Measurements from ENCODE around the gene TXNDC2. TPM values are rescaled to one million over a fixed set of nuclear protein-coding genes. Genes with fewer than 3 reads are reported as not detected.

The TXNDC2 gene
- total and polyA plus RNA-seq, 9 of the 15 experiments (the other 6 are each of a cell fraction or from before 2014, with no cell fraction given): 1.2 to 4.9 (median 2.3) TPM

DNA sequence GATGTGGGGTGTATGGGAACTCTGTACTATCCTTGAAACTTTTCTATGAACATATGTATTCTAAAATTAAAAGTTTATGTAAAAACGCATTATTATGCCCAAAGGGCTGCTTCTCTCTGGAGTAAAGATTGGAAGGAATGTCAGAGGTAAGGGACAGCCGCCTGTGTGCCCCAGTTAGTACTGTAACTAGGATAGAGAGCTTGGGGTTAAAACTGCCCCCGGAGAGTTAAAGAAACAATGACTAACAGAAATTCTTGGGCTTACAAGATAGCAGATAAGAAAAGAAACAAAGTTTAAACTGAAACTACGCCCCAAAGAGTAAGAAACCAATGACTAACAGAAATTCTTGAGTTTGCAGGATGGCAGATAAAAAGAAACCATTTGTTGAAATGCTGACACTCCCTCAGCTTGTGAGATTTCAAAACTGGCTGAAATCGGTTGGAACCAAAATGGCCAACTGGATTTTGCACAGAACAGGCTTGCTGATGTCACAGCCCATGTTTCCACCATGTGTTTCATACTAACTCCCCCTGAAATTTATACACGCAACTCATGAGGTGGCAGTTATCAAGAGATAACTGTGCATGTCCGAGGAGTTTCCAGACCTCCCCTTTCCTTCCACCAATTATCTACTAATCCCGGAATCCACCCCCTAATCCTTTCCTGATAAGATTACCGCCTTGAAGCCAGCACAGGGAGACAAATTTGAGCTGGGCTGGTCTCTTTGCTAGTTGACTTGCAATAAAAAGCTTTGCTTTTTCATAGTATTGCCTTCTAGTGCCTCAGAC lies 8.7 kb upstream of the TXNDC2 start (continued):
- TF ChIP-seq ILF3 (IDR thresholded peaks at IDR 0.05; ENCODE audit: borderline replicate concordance) (no peak), PHB (CRISPR knock-in tag; IDR thresholded peaks at IDR 0.05) (no peak), EGR1 (conservative IDR thresholded peaks at IDR 0.05) (no peak), CSDE1 (IDR thresholded peaks at IDR 0.05) (no peak), SMARCE1 (IDR thresholded peaks at IDR 0.05) (no peak; the same call in none of the 2 replicates), MCM3 (IDR thresholded peaks at IDR 0.05) (no peak), SNRNP70 (optimal IDR thresholded peaks at IDR 0.05; ENCODE audit: low read depth, low read length) (no peak)

DNA sequence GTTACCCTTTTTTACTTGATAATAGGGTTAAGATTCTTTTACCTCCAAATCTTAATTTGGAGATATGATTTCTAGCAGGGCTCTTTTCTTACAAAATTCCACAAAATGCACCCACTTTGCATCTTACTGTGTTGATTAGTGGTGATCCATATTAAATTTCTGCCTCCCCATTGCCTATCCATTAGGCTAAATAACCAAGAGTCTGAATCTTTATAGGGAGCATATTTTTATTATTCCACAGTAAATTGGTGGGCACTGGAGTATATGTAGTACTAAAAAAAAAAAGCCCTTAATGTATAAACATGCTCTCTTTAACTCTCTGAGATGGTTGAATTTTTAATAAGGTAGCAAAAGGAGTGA lies 8.1 kb upstream of the TXNDC2 start:
- peak overlapping the region; percentile 3; the same call in 1 of the 2 replicates for H3K4me3 ChIP-seq
- H3K79me2 ChIP-seq (ENCODE audit: control insufficient read depth, insufficient read depth, low read length): peaks cover 10% of the 10 kb centered on the region; the same call in 2 of the 3 replicates
- DNase-seq (ENCODE audit: extremely low read depth in 1 of 4, low spot score in 3 of 4) (no peak), ATAC-seq (no peak), FAIRE-seq (no peak)
- H3K4me2 ChIP-seq (ENCODE audit: insufficient read depth, low read length): peak overlapping the region; percentile 73
- H3K27me3 ChIP-seq (ENCODE audit: control insufficient read depth in 2 of 2, insufficient read depth in 2 of 2, low read length in 2 of 2): no peaks in the 10 kb centered on the region
- H3K27ac ChIP-seq (ENCODE audit: extremely low read depth, low read depth, low read length): peak overlapping the region; percentile 97
- ChIA-PET POLR2A (interaction anchor here (0.6 to 2.5 kb wide), 20 partner anchors 8 to 170 kb away, joined by 3 to 32 read pairs (median 5); partner anchors contain the start of genes RAB31, TXNDC2 and VAPA), CTCF (ENCODE audit: low intra/inter-chr PET ratio) (interaction anchor here (0.9 kb wide), 1 partner anchor 169 kb away, joined by 4 read pairs; no protein-coding TSS in a partner anchor)
- intact Hi-C loops (cut with micrococcal nuclease) (loop anchor here (1.0 to 10.0 kb wide), 5 partner anchors 38 to 193 kb away; no protein-coding TSS in a partner anchor), in situ Hi-C loops (cut with MboI) (no loop called here)
- no peaks in the 10 kb centered on the region for H3K9me3 ChIP-seq (replicated peaks; ENCODE audit: control insufficient read depth, insufficient read depth, low read depth, low read length)
- TSS peak; percentile 98 for BruUV-seq (replicated peaks)
- H3K4me1 ChIP-seq (replicated peaks in 1 of 2; ENCODE audit: control insufficient read depth in 2 of 2, insufficient read depth in 2 of 2, low read length in 2 of 2): peaks cover 23 to 57% of the 10 kb centered on the region in 2 experiments
- H3K9ac ChIP-seq (ENCODE audit: insufficient read depth in 1 of 2, low read depth in 2 of 2, low read length in 2 of 2): peak overlapping the region in 1 of 2 experiments; percentile 87; a peak in 2 of 4 replicates
- no peaks in the 10 kb centered on the region for H3K36me3 ChIP-seq (ENCODE audit: control insufficient read depth, insufficient read depth, low read length)
- no peaks in the 10 kb centered on the region for H4K20me1 ChIP-seq (replicated peaks; ENCODE audit: control insufficient read depth, insufficient read depth, low read length)
- no peaks in the 10 kb centered on the region for H3K9me1 ChIP-seq (ENCODE audit: control insufficient read depth, insufficient read depth, low read length)
- H2AFZ ChIP-seq (ENCODE audit: low read depth, low read length): peak overlapping the region; percentile 6
- TF ChIP-seq NCOR1 (IDR thresholded peaks at IDR 0.05) (no peak), MTA1 (IDR thresholded peaks at IDR 0.05; ENCODE audit: borderline replicate concordance) (no peak), GABPB1 (CRISPR knock-in tag; IDR thresholded peaks at IDR 0.05) (no peak)
- TF ChIP-seq, protein P1, sequence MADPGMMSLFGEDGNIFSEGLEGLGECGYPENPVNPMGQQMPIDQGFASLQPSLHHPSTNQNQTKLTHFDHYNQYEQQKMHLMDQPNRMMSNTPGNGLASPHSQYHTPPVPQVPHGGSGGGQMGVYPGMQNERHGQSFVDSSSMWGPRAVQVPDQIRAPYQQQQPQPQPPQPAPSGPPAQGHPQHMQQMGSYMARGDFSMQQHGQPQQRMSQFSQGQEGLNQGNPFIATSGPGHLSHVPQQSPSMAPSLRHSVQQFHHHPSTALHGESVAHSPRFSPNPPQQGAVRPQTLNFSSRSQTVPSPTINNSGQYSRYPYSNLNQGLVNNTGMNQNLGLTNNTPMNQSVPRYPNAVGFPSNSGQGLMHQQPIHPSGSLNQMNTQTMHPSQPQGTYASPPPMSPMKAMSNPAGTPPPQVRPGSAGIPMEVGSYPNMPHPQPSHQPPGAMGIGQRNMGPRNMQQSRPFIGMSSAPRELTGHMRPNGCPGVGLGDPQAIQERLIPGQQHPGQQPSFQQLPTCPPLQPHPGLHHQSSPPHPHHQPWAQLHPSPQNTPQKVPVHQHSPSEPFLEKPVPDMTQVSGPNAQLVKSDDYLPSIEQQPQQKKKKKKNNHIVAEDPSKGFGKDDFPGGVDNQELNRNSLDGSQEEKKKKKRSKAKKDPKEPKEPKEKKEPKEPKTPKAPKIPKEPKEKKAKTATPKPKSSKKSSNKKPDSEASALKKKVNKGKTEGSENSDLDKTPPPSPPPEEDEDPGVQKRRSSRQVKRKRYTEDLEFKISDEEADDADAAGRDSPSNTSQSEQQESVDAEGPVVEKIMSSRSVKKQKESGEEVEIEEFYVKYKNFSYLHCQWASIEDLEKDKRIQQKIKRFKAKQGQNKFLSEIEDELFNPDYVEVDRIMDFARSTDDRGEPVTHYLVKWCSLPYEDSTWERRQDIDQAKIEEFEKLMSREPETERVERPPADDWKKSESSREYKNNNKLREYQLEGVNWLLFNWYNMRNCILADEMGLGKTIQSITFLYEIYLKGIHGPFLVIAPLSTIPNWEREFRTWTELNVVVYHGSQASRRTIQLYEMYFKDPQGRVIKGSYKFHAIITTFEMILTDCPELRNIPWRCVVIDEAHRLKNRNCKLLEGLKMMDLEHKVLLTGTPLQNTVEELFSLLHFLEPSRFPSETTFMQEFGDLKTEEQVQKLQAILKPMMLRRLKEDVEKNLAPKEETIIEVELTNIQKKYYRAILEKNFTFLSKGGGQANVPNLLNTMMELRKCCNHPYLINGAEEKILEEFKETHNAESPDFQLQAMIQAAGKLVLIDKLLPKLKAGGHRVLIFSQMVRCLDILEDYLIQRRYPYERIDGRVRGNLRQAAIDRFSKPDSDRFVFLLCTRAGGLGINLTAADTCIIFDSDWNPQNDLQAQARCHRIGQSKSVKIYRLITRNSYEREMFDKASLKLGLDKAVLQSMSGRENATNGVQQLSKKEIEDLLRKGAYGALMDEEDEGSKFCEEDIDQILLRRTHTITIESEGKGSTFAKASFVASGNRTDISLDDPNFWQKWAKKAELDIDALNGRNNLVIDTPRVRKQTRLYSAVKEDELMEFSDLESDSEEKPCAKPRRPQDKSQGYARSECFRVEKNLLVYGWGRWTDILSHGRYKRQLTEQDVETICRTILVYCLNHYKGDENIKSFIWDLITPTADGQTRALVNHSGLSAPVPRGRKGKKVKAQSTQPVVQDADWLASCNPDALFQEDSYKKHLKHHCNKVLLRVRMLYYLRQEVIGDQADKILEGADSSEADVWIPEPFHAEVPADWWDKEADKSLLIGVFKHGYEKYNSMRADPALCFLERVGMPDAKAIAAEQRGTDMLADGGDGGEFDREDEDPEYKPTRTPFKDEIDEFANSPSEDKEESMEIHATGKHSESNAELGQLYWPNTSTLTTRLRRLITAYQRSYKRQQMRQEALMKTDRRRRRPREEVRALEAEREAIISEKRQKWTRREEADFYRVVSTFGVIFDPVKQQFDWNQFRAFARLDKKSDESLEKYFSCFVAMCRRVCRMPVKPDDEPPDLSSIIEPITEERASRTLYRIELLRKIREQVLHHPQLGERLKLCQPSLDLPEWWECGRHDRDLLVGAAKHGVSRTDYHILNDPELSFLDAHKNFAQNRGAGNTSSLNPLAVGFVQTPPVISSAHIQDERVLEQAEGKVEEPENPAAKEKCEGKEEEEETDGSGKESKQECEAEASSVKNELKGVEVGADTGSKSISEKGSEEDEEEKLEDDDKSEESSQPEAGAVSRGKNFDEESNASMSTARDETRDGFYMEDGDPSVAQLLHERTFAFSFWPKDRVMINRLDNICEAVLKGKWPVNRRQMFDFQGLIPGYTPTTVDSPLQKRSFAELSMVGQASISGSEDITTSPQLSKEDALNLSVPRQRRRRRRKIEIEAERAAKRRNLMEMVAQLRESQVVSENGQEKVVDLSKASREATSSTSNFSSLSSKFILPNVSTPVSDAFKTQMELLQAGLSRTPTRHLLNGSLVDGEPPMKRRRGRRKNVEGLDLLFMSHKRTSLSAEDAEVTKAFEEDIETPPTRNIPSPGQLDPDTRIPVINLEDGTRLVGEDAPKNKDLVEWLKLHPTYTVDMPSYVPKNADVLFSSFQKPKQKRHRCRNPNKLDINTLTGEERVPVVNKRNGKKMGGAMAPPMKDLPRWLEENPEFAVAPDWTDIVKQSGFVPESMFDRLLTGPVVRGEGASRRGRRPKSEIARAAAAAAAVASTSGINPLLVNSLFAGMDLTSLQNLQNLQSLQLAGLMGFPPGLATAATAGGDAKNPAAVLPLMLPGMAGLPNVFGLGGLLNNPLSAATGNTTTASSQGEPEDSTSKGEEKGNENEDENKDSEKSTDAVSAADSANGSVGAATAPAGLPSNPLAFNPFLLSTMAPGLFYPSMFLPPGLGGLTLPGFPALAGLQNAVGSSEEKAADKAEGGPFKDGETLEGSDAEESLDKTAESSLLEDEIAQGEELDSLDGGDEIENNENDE (IDR thresholded peaks at IDR 0.05; ENCODE audit: low read depth, low read length): no peak

Data from K562 (cell line).